HG02885 (cell line): ENCODE measurements around the gene QSOX1.

Experiments
- ATAC-seq: cut with Tn5 transposase; IDR thresholded peaks from one replicate; pipeline ENCODE4 v1.9.1; 2021; ENCODE audit warnings: mild to moderate bottlenecking; ENCODE audit not compliant: unreplicated experiment, poor library complexity

Gene QSOX1

GRCh38 chr1:180210008-180210620, 55.4 kb downstream of the QSOX1 start:
- ATAC-seq = no peak

GRCh38 chr1:180211156-180211859, 56.6 kb downstream of the QSOX1 start:
- no peak for ATAC-seq

- no peak for ATAC-seq
Observed at GRCh38 chr1:180211860-180212229, 57.2 kb downstream of the QSOX1 start.

GRCh38 chr1:180213401-180214170, 58.9 kb downstream of the QSOX1 start:
- no peak for ATAC-seq

GRCh38 chr1:180215856-180216625, 61.4 kb downstream of the QSOX1 start:
- no peak for ATAC-seq

- ATAC-seq = no peak
Observed at GRCh38 chr1:180217006-180217405, 62.3 kb downstream of the QSOX1 start.

GRCh38 chr1:180218806-180219765, 64.4 kb downstream of the QSOX1 start:
- ATAC-seq = no peak

- no peak for ATAC-seq
Observed at GRCh38 chr1:180219776-180220175, 65.1 kb downstream of the QSOX1 start.

GRCh38 chr1:180221462-180221861, 66.8 kb downstream of the QSOX1 start:
- no peak for ATAC-seq

- ATAC-seq = no peak
Observed at GRCh38 chr1:180224902-180225301, 70.2 kb downstream of the QSOX1 start.

GRCh38 chr1:180225403-180225802, 70.7 kb downstream of the QSOX1 start:
- no peak for ATAC-seq

GRCh38 chr1:180227861-180228647, 73.4 kb downstream of the QSOX1 start:
- no peak for ATAC-seq

GRCh38 chr1:180228648-180229482, 74.2 kb downstream of the QSOX1 start:
- peak; percentile 30 for ATAC-seq

- peak; percentile 50 for ATAC-seq
Observed at GRCh38 chr1:180229483-180230415, 75.1 kb downstream of the QSOX1 start, which contains the start of gene LHX4. Gene LHX4 (plus strand): TSS chr1:180230264. CDS start chr1:180230530, 266 bp downstream.

- peak; percentile 8 for ATAC-seq
Observed at GRCh38 chr1:180230416-180230790, 75.7 kb downstream of the QSOX1 start.

GRCh38 chr1:180230791-180231505, 76.3 kb downstream of the QSOX1 start:
- ATAC-seq = no peak
